K562 (cell line): Measurements from ENCODE around the gene FMNL2. TPM values are rescaled to one million over a fixed set of nuclear protein-coding genes. Genes with fewer than 3 reads are reported as not detected.

Experiments
- ATAC-seq: fragments of 200-7000 bp; cut with Tn5 transposase; 3 replicates; pipeline ENCODE4 v1.9.1; 2020; ENCODE audit warnings: moderate library complexity
- BruUV-seq: library from RNA; stranded (reverse); fragments of 400-500 nt; replicated peaks from 2 replicates; lab custom pipeline; 2021; lab: Mats Ljungman, UMichigan
- CTCF ChIA-PET: fragments of 300-600 bp; formaldehyde crosslinking; extraction: SDS; loops from one replicate; lab custom pipeline; 2021; ENCODE audit warnings: low intra/inter-chr PET ratio; lab: Yijun Ruan, JAX
- POLR2A ChIA-PET: fragments of 300-600, 350-650 bp; sonication (Branson Sonifier 250); formaldehyde crosslinking; extraction: SDS; loops from one replicate; lab custom pipeline; 2021; ENCODE audit warnings: antibody characterized with exemption, inconsistent platforms; lab: Yijun Ruan, JAX
- DNase-seq, 4 experiments: peaks; one replicate each; pipeline versions ENCODE4 v3.0.0 to v3.0.0-alpha.2; 2011 to 2018; ENCODE audit warnings: low spot score in 3 of 4, mixed read lengths in 3 of 4; ENCODE audit errors: extremely low read depth in 1 of 4
- FAIRE-seq: peaks from 2 replicates; lab custom pipeline; 2011; peaks lifted over from hg19 to GRCh38; lab: Jason Lieb, UNC
- H2AFZ ChIP-seq: 2 replicates; pipeline ENCODE4 v1.6.0; 2011; ENCODE audit warnings: low read depth, low read length, control low read depth, inconsistent platforms
- H3K27ac ChIP-seq: fragments of 200-600 bp; 3 replicates; pipeline ENCODE4 v1.8.0; 2011; ENCODE audit warnings: low read depth, mild to moderate bottlenecking, control low read depth, inconsistent platforms, low read length, moderate library complexity, mixed read lengths; ENCODE audit errors: extremely low read depth
- H3K27me3 ChIP-seq, 2 experiments: fragments of 300-600 bp in 1 of 2; 2 replicates in 1 of 2; 3 replicates in 1 of 2; pipeline versions ENCODE4 v1.6.0 to v1.8.0; 2011; ENCODE audit warnings: inconsistent platforms in 2 of 2, low read length in 2 of 2, mild to moderate bottlenecking in 1 of 2, mixed read lengths in 1 of 2, moderate library complexity in 1 of 2; ENCODE audit not compliant: control insufficient read depth in 2 of 2, insufficient read depth in 2 of 2
- H3K36me3 ChIP-seq: fragments of 300-600 bp; 3 replicates; pipeline ENCODE4 v1.8.0; 2011; ENCODE audit warnings: mild to moderate bottlenecking, low read length, inconsistent platforms; ENCODE audit not compliant: control insufficient read depth, insufficient read depth
- H3K4me1 ChIP-seq, 2 experiments: fragments of 200-600 bp in 1 of 2; replicated peaks in 1 of 2; 2 replicates in 1 of 2; 3 replicates in 1 of 2; pipeline versions ENCODE4 v1.5.1 to v1.8.0; 2011; ENCODE audit warnings: inconsistent platforms in 2 of 2, low read length in 2 of 2, mild to moderate bottlenecking in 1 of 2, mixed read lengths in 1 of 2, moderate library complexity in 1 of 2; ENCODE audit not compliant: control insufficient read depth in 2 of 2, insufficient read depth in 2 of 2
- H3K4me2 ChIP-seq: 2 replicates; pipeline ENCODE4 v1.6.1; 2011; ENCODE audit warnings: low read length, control low read depth, inconsistent platforms, mixed read lengths; ENCODE audit not compliant: insufficient read depth
- H3K4me3 ChIP-seq: fragments of 200-600 bp; sonication (generic), shearing (Covaris generic); 2 replicates; pipeline ENCODE4 v1.5.1; 2016; ENCODE audit warnings: control low read depth, inconsistent platforms
- H3K79me2 ChIP-seq: fragments of 200-600 bp; 3 replicates; pipeline ENCODE4 v1.8.0; 2011; ENCODE audit warnings: low read length, inconsistent platforms; ENCODE audit not compliant: control insufficient read depth, insufficient read depth
- H3K9ac ChIP-seq, 2 experiments: 2 replicates each; pipeline versions ENCODE4 v1.6.0 to v1.6.1; 2011; ENCODE audit warnings: low read depth in 2 of 2, low read length in 2 of 2, control low read depth in 1 of 2, inconsistent platforms in 1 of 2, mild to moderate bottlenecking in 1 of 2, mixed read lengths in 1 of 2; ENCODE audit not compliant: insufficient read depth in 1 of 2
- H3K9me1 ChIP-seq: one replicate; pipeline ENCODE4 v1.6.0; 2011; ENCODE audit warnings: inconsistent platforms, mild to moderate bottlenecking, low read length, moderate library complexity; ENCODE audit not compliant: control insufficient read depth, insufficient read depth
- H3K9me3 ChIP-seq: replicated peaks from 2 replicates; pipeline ENCODE4 v1.5.1; 2011; ENCODE audit warnings: low read depth, low read length, inconsistent platforms; ENCODE audit not compliant: control insufficient read depth, insufficient read depth
- H4K20me1 ChIP-seq: replicated peaks from 2 replicates; pipeline ENCODE4 v1.6.1; 2011; ENCODE audit warnings: low read length, inconsistent platforms, mixed read lengths; ENCODE audit not compliant: control insufficient read depth, insufficient read depth
- ATF4 ChIP-seq: fragments of 450-650 bp; formaldehyde crosslinking; IDR thresholded peaks from 2 replicates; pipeline ENCODE4 v1.4.0; 2022; ENCODE audit warnings: mild to moderate bottlenecking, moderate library complexity
- CSDE1 ChIP-seq, 2 experiments: fragments of 450-650 bp; IDR thresholded peaks; 2 replicates each; pipeline ENCODE4 v1.6.1; 2016; ENCODE audit warnings: mild to moderate bottlenecking in 1 of 2
- EWSR1 ChIP-seq: fragments of 450-650 bp; IDR thresholded peaks from 2 replicates; pipeline ENCODE4 v1.6.1; 2018; ENCODE audit warnings: borderline replicate concordance, mild to moderate bottlenecking, low read depth, moderate library complexity; ENCODE audit not compliant: partially characterized antibody
- FUS ChIP-seq: fragments of 200-400 bp; formaldehyde crosslinking; optimal IDR thresholded peaks from 2 replicates; pipeline ENCODE3; 2017; ENCODE audit warnings: low read depth, low read length
- HES1 ChIP-seq: fragments of 450-650 bp; IDR thresholded peaks from 2 replicates; pipeline ENCODE4 v1.6.1; 2016; ENCODE audit warnings: low read depth, mild to moderate bottlenecking, moderate library complexity
- MTF1 ChIP-seq: fragments of 250-450 bp; sonication (Bioruptor Pico); IDR thresholded peaks from 2 replicates; pipeline ENCODE4 v1.9.0; 2021; ENCODE audit warnings: moderate library complexity, mild to moderate bottlenecking, inconsistent platforms, borderline replicate concordance
- RNF219 ChIP-seq: fragments of 250-450 bp; sonication (Bioruptor Pico); IDR thresholded peaks from 2 replicates; pipeline ENCODE4 v1.5.0; 2022; ENCODE audit warnings: mild to moderate bottlenecking
- SIX5 ChIP-seq, 2 experiments: IDR thresholded peaks; 2 replicates each; pipeline ENCODE4 v1.6.1; 2011; ENCODE audit warnings: low read length in 2 of 2, borderline replicate concordance in 1 of 2, low read depth in 1 of 2, mild to moderate bottlenecking in 1 of 2, moderate library complexity in 1 of 2; ENCODE audit not compliant: insufficient read depth in 1 of 2
- SMARCA5 ChIP-seq: fragments of 450-650 bp; IDR thresholded peaks from 2 replicates; pipeline ENCODE4 v1.6.1; 2016
- SMC3 ChIP-seq: conservative IDR thresholded peaks from 2 replicates; pipeline ENCODE4 v1.6.1; 2011; ENCODE audit warnings: low read depth, low read length, improper control_type of control experiment; ENCODE audit not compliant: insufficient read depth
- TAF9B ChIP-seq: fragments of 450-650 bp; IDR thresholded peaks from 2 replicates; pipeline ENCODE4 v1.6.1; 2018; ENCODE audit warnings: mild to moderate bottlenecking; ENCODE audit not compliant: partially characterized antibody
- ZBTB43 ChIP-seq: sonication (generic); formaldehyde crosslinking; IDR thresholded peaks from 2 replicates; pipeline ENCODE4 v1.8.0; 2023; ENCODE audit warnings: mild to moderate bottlenecking, missing genetic modification reagents
- ZNF644 ChIP-seq: fragments of 200-800 bp; sonication (Bioruptor generic); IDR thresholded peaks from 2 replicates; pipeline ENCODE4 v1.6.1; 2016; ENCODE audit warnings: low read depth, missing genetic modification characterization, missing compliant biosample characterization
- WGBS: fragments of 100-300 bp; shearing (Covaris generic); methylation state at CpG from one replicate; pipeline ENCODE4 v1.1.6; 2016; ENCODE audit warnings: low coverage, mixed read lengths; ENCODE audit not compliant: insufficient coverage; ENCODE audit errors: missing lambda C conversion rate; 5-methylcytosine and 5-hydroxymethylcytosine counted together
- in situ Hi-C: fragments of 300-500 bp; cut with MboI; formaldehyde crosslinking; loops from 4 replicates; pipeline ENCODE4 v1.15.0; 2018; ENCODE audit warnings: inconsistent platforms, mixed read lengths
- intact Hi-C: fragments of 100-400 bp; cut with micrococcal nuclease; formaldehyde crosslinking; loops from 2 replicates; pipeline ENCODE4 v1.14.2; 2022
- polyA plus RNA-seq, 8 experiments: library from polyadenylated mRNA; depleted of rRNA in 4 of 8; stranded (reverse) in 5 of 8; unstranded in 3 of 8; fragments of >200 nt; fragmentation: Nextera tagmentation in 2 of 8; fragmentation: Illumina TruSeq in 1 of 8; extraction: Ambion mirVana in 2 of 8; extraction: Trizol in 1 of 8; gene quantifications; 2 replicates each; pipeline versions ENCODE4 v1.2.1 to v1.2.3, GENCODE V29; 2011 to 2014; ENCODE audit warnings: inconsistent platforms in 1 of 8, missing spikeins in 1 of 8
- total RNA-seq, 7 experiments: library from RNA; depleted of rRNA in 6 of 7; stranded (reverse); fragments of >200 nt in 6 of 7; fragmentation: Illumina TruSeq in 2 of 7; extraction: Trizol in 2 of 7; gene quantifications; 2 replicates each; pipeline versions ENCODE4 v1.2.1 to v1.2.3, GENCODE V29; 2011 to 2021; ENCODE audit warnings: low replicate concordance in 1 of 7
- TF ChIP-seq, protein P1 (sequence below), 3 experiments: IDR thresholded peaks in 2 of 3; conservative IDR thresholded peaks in 1 of 3; 2 replicates each; pipeline ENCODE4 v1.5.1; 2011 to 2012; ENCODE audit warnings: low read length in 3 of 3, mild to moderate bottlenecking in 3 of 3, control low read depth in 2 of 3, improper control_type of control experiment in 1 of 3, inconsistent platforms in 1 of 3, low read depth in 1 of 3, mixed read lengths in 1 of 3, moderate library complexity in 1 of 3; ENCODE audit not compliant: insufficient read depth in 2 of 3
- TF ChIP-seq, protein P2 (sequence below): sonication (generic); formaldehyde crosslinking; IDR thresholded peaks from 2 replicates; pipeline ENCODE4 v1.9.0; 2022; ENCODE audit warnings: mild to moderate bottlenecking, missing genetic modification reagents

Gene FMNL2
- total and polyA plus RNA-seq, 9 of the 15 experiments (the other 6 are each of a cell fraction or from before 2014, with no cell fraction given) = 0.15 to 0.49 (median 0.24) TPM; not detected in 1

DNA sequence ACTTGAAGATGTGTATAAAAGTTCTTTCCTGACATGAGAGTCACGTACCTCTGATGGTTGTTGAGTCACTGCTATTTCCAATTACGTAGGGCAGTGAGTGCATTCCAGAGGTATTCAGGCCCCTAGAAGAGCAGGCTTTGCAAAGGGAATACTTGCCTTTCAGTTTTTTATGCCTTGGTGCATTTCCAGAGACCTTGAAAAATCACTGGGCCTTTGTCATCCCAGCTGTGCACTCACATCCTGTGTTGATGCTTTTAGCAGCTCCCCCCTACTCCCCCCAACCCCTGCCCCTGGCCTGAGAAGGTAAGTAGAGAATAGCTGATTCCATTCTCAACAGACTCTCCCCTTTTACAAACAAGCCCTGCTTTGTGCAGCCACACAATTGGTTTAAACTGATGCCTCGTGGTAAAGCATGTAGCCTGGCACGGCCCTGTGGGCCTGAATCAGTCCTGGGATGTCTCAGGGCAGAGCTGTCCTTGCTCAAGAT is 208.1 kb downstream of the FMNL2 start:
- no peaks in the 10 kb centered on the region for H3K9me3 ChIP-seq
- no peak overlapping the region for H3K27ac ChIP-seq
- no peak overlapping the region for H3K9ac ChIP-seq
- WGBS = 0% methylated on average over 4 of the region's 4 CpGs
- no peaks in the 10 kb centered on the region for H3K4me1 ChIP-seq
- no peak for FAIRE-seq
- TF ChIP-seq SMARCA5 = no peak
- TF ChIP-seq, protein P1, sequence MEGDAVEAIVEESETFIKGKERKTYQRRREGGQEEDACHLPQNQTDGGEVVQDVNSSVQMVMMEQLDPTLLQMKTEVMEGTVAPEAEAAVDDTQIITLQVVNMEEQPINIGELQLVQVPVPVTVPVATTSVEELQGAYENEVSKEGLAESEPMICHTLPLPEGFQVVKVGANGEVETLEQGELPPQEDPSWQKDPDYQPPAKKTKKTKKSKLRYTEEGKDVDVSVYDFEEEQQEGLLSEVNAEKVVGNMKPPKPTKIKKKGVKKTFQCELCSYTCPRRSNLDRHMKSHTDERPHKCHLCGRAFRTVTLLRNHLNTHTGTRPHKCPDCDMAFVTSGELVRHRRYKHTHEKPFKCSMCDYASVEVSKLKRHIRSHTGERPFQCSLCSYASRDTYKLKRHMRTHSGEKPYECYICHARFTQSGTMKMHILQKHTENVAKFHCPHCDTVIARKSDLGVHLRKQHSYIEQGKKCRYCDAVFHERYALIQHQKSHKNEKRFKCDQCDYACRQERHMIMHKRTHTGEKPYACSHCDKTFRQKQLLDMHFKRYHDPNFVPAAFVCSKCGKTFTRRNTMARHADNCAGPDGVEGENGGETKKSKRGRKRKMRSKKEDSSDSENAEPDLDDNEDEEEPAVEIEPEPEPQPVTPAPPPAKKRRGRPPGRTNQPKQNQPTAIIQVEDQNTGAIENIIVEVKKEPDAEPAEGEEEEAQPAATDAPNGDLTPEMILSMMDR (IDR thresholded peaks at IDR 0.05 in 2 of 3, conservative IDR thresholded peaks at IDR 0.05 in 1 of 3; ENCODE audit: insufficient read depth in 2 of 3, low read depth in 1 of 3, low read length in 3 of 3) = no peak
- TF ChIP-seq HES1 = no peak
- TF ChIP-seq MTF1 (CRISPR knock-in tag) = no peak
- no peak for TF ChIP-seq ZNF644 (tag)
- no peak for TF ChIP-seq CSDE1 (IDR thresholded peaks at IDR 0.05)
- TF ChIP-seq SIX5 (IDR thresholded peaks at IDR 0.05; ENCODE audit: borderline replicate concordance in 1 of 2, insufficient read depth in 1 of 2, low read depth in 1 of 2, low read length in 2 of 2) = no peak
- no peak for TF ChIP-seq FUS
- TF ChIP-seq TAF9B = no peak
- TF ChIP-seq ATF4 (CRISPR knock-in tag) = no peak
- TF ChIP-seq RNF219 (CRISPR knock-in tag) = no peak
- no peak for TF ChIP-seq SMC3
- TF ChIP-seq ZBTB43 = no peak
- TF ChIP-seq, protein P2, sequence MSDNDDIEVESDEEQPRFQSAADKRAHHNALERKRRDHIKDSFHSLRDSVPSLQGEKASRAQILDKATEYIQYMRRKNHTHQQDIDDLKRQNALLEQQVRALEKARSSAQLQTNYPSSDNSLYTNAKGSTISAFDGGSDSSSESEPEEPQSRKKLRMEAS (CRISPR knock-in tag) = no peak
- no peak for TF ChIP-seq EWSR1
- H4K20me1 ChIP-seq = no peaks in the 10 kb centered on the region
- H3K4me3 ChIP-seq = no peak overlapping the region
- no peak for DNase-seq
- intact Hi-C loops (no loop called here), in situ Hi-C loops (no loop called here)
- CTCF ChIA-PET = no interaction called here
- POLR2A ChIA-PET = no interaction called here
- peaks cover 4 to 19% of the 10 kb centered on the region in 2 experiments; a peak in 4 of 5 replicates for H3K27me3 ChIP-seq
- BruUV-seq = no TSS peak
- no peaks in the 10 kb centered on the region for H3K79me2 ChIP-seq
- no peaks in the 10 kb centered on the region for H3K9me1 ChIP-seq
- H3K36me3 ChIP-seq = no peaks in the 10 kb centered on the region
- ATAC-seq = no peak
- H2AFZ ChIP-seq = no peak overlapping the region
- H3K4me2 ChIP-seq = no peak overlapping the region
